Left renal pelvis (tissue), 4 donors: ENCODE results near the gene C16orf86. TPM values are rescaled to one million over a fixed set of nuclear protein-coding genes. Genes with fewer than 3 reads are reported as not detected.
A peak's percentile ranks its signal among the peaks of the same experiment; 100 is the strongest.

Source experiments
- DNase-seq, 4 donors: peaks; one replicate each; pipeline ENCODE4 v3.0.0-alpha.2; 2013; ENCODE audit warnings: low read depth in 4 of 4, low spot score in 3 of 4
- polyA plus RNA-seq, 4 donors: library from polyadenylated mRNA; unstranded; fragments of 120-200 nt; gene quantifications; one replicate each; pipeline ENCODE4 v1.2.1, GENCODE V29; 2013; ENCODE audit not compliant: insufficient read length in 4 of 4

C16orf86 gene
- polyA plus RNA-seq, 4 donors: 1.7 to 4.3 (median 2.7) TPM

- no peak for DNase-seq
Observed at GRCh38 chr16:67653128-67653788, 13.4 kb upstream of the C16orf86 start.

DNA sequence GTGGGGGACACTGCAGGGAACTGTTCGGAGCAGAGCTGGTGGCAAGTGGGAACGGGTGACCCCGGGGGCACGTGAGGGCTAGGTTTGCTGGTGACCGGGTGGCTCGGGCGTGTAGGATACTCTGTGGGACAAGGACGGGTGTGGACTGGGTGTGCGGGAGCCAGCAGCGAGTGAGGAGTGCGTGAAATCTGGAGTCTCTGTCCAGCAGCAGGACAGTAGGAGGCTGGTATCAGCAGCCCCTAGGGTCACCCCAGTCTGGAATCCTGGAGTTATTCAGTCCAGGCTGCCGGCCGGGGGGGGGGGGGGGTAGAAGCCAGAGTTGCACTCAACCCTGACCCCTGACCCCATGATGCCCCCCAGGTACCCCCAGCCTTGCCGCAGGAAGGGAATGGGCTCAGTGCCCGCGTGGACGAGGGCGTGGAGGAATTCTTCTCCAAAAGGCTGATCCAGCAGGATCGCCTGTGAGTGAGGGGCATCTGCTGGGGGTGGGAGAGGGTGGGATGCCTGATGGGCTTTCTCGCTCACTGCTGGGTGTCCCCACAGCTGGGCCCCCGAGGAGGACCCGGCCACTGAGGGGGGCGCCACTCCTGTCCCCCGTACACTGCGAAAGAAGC is 12.7 kb upstream of the C16orf86 start:
- no peak for DNase-seq

GRCh38 chr16:67654403-67654911 is 12.2 kb upstream of the C16orf86 start:
- no peak for DNase-seq

DNA sequence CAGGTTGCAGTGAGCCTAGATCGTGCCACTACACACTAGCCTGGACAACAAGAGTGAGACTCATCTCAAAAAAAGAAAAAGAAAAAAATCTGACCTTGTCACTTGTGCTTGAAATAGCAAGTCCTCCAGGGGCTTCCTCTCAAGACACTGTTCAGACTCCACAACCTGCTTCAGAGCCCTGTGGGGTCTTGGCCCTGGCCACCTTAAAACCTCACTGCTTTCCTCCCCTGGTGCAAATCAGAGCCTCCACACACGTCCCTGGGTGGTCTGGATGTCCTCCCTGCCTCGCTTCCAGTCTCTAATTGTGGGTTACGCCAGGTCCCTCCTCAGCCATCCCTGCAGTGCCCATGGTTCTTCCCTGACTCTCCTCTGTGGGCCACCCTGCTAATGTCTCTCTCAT is 11.3 kb upstream of the C16orf86 start:
- no peak for DNase-seq

DNA sequence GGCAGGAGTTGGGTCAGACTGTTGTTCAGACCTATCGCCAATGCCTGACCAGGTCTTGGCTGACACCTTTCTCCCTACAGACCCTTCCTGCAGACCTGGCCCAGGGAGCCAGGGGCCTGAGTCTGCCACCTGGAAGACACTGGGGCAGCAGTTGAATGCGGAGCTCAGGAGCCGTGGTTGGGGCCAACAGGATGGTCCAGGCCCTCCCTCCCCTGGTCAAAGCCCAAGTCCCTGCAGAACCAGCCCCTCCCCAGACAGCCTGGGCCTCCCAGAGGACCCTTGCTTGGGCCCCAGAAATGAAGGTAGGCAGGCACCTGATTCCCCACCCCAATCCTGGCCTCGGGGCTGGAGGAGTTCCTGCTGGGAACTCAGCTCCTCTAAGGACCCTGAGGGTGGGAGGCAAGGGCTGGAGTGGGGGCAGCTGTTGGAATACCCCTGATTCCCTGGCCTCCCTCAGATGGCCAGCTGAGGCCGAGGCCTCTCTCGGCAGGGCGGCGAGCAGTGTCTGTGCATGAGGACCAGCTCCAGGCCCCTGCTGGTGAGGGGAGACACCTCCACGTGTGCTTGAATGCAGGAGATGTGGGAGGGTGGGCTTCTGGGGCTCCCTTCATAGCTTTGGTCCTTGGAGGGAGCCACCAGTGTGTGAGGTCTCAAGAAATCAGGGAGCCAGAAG is 10.1 kb upstream of the C16orf86 start:
- DNase-seq: no peak

GRCh38 chr16:67657017-67657608 is 9.5 kb upstream of the C16orf86 start:
- DNase-seq: no peak

- DNase-seq: no peak
Observed at GRCh38 chr16:67657751-67658518, 8.7 kb upstream of the C16orf86 start.

GRCh38 chr16:67658849-67659674 is 7.6 kb upstream of the C16orf86 start:
- DNase-seq: no peak

GRCh38 chr16:67659675-67660563 is 6.7 kb upstream of the C16orf86 start, which contains the start of gene ACD:
TSS of gene ACD (minus strand) at chr16:67660260. CDS start at chr16:67660220, 40 bp downstream.
- peak; percentile 78 to 87 (median 85) for DNase-seq

DNA sequence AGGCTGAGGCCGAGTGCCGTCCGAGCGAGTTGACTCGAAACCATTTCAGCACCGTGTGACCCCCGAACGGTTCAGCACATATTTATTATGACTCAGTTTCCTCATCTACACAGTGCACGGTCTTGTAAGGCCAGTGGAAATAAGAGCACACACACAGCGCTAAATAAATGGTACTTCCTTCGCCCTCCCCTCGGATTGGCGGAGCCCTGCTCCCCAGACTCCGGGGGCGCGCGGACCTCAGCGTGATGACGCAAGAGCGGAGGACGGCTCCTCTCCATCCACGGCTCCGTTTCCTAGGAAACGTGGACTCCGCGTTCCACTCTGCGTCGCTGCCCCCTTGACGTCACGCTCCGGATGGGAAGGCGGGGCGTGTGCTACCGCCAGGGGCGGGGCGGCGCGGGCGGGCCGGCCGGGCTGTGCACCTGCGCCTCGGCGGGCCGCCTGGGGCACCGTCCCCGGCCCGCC is 6.0 kb upstream of the C16orf86 start, which contains the start of gene PARD6A:
PARD6A (plus strand) TSS at position 397 of the 465 bp plus-strand sequence. CDS start 79 bp downstream, outside the sequence.
- peak; percentile 79 to 91 (median 86) for DNase-seq

- no peak for DNase-seq
Observed at GRCh38 chr16:67661101-67661761, 5.4 kb upstream of the C16orf86 start.

- no peak for DNase-seq
Observed at GRCh38 chr16:67661886-67662652, 4.5 kb upstream of the C16orf86 start.

GRCh38 chr16:67662653-67663010 is 4.0 kb upstream of the C16orf86 start:
- DNase-seq: no peak

DNA sequence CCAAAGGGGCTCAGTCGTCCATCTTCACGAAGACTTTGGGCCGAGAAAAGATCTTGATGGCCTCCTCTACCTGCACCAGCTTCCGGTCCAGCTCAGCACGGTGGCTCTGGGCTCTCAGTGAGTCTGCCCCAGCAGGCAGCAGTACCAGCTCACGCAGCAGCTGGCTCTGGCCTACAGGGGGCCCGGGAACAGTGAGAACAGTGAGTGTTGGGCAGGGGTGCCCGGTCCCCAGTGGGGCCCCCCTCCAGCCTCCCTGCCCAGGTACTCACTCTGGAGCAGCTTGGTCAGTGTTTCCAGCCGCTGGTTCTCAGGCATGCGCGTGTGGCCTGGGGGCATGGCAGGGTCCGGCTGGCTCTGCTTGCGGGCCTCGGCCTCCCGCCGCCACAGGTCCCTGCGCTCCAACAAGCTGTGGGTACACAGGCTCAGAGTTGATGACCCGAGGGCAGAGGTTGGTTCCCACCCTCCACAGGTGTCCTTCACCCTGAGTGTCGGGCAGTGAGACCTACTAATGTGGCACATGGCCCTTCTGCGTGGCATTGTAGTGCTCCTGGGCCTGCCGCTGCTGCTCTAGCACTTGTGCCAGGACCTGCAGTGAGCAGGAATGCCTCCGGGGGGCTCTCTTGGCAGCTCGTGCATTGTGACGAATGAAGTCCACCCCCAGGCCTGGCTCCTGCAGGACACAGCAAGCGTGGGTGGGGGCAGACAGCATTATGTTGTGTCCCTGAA is 3.3 kb upstream of the C16orf86 start:
- DNase-seq: no peak

- DNase-seq: no peak
Observed at GRCh38 chr16:67663877-67664222, 2.8 kb upstream of the C16orf86 start.

DNA sequence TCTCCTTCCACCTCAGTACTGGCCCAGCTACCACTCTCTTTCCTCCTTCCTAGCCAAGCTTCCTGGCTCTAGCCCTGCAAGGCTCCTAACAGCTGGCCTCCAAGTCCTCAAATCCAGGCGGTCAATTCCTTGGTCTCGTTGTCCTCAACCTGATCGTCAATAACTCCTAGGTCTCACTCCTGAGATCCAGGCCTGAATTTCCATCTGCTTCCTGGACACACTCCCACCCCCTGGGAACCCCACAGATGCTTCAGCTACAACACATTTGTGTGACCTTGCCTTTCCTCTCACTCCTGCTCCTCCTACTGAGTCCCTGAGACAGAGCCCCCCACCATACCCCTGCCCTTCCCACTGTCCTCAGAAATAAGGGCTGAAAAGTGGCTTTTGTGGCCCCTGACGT is 2.4 kb upstream of the C16orf86 start:
- DNase-seq: no peak

DNA sequence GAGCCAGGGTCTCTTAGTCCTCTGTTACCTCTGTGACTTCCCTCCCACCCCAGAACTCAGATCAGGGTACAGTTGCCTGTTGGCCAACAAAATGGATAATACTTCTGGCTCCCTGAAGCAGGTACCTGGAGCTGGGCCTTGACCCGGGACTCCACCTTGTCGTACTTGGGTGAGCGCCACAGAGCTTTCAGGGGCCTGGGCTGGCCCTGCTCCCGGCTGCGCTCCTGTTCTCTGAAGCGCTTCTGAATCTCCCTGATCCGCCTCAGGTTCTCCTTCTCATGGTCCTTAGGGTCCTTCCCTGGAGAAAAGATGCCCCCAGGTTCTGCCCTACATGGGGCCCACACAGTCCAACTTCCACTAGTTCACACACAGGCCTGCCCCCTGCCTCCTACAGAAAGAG is 1.7 kb upstream of the C16orf86 start:
- DNase-seq: no peak
